NCI-H226 (cell line): ENCODE data around the gene ZFP62.
"Not testable (repeated sequence)": the region's sequence is repeated elsewhere in the genome, so short reads cannot be mapped to it uniquely, and the experiment has no call there.

Experiments
- DNase-seq: peaks from one replicate; pipeline ENCODE4 v3.0.0-alpha.2; 2015

The ZFP62 gene

DNA sequence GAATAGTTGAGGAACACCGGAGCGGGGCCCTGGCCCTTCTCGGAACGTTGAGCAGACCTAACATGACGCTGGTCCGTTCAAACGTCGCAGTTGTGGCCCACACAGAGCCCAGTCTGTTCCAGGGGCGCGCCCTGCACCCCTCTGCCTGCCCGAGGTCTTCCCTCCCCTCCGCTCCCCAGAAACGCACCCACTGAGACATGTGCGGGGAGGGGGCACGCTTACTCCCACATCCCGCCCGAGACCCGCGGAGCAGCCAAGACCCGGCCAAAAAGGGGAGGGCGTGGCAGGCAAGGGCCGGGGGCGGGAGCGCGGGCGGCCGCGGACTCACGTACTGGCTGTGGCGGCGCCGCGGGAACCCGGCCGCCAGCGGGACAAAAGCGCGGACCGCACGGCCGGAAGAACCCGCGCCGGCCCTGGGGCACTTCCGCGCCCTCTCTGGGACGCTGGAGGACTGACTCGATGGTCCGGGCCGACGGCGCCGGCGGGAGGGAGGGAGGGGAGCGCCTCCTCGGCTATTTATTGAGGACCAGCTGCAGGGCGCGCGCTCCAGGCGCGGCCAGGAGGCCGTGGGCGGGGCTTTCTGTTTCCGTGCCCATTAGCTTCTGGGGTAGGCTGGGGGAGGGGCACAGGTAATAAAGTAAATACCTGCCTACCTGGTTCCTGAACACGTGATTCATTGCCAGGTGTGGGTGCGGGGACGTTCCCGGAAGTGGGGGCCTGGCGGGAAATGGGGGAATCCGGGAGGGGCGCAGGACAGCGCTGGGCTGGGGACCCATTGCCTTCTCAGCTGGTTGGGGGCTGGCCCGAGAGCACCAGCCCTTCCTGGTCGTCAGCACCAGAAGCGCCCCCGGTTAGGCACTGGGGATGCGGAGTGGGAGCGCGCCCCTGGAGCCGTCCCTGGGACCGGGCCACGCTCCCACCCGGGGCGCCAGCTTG lies at the start of gene ZFP62:
TSS of gene ZFP62 (minus strand) at position 390 of the 936 bp plus-strand sequence. CDS start at position 333, 57 bp downstream.
- DNase-seq: peak; percentile 91

GRCh38 chr5:180910735-180911134 lies 49.7 kb upstream of the ZFP62 start:
- DNase-seq: peak; percentile 97

DNA sequence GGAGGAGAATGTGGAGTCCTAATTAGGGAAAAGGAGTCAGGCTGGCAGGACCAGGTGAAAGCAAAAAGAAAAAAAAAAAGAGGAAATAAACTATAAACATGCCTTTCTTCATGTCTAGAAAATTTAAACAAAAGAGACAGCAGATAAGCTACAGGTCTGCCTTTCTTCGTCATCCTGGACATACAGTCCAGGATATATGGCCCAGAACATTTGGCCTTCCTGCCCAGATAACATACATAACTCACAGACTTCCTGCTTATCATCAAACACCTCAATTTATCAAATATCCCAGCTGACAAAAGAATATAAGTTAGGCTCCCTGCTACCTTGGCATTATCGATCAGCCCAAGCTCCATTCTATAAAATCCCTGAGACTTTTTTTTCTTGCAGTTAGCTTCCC lies 49.1 kb upstream of the ZFP62 start:
- peak; percentile 10 for DNase-seq

DNA sequence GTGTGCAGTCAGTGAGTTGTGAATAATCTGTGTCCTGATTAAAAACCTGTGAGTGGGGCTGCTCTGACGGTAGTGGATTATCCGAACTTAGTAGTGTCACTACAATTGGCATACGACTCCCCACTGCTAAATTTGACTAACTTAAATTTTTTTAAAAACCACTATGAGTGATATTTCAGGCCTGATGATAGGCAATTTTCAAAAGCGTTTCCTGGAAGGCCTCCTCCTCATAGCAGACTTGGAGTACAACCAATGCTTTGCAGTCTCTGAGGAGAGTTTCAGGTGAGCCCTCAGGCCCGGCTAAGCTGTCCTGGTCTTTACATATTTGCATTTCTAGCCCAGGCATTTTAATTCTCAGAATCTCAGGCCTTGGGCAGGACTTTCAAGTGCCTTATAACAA lies 48.7 kb upstream of the ZFP62 start:
- DNase-seq: no peak

DNA sequence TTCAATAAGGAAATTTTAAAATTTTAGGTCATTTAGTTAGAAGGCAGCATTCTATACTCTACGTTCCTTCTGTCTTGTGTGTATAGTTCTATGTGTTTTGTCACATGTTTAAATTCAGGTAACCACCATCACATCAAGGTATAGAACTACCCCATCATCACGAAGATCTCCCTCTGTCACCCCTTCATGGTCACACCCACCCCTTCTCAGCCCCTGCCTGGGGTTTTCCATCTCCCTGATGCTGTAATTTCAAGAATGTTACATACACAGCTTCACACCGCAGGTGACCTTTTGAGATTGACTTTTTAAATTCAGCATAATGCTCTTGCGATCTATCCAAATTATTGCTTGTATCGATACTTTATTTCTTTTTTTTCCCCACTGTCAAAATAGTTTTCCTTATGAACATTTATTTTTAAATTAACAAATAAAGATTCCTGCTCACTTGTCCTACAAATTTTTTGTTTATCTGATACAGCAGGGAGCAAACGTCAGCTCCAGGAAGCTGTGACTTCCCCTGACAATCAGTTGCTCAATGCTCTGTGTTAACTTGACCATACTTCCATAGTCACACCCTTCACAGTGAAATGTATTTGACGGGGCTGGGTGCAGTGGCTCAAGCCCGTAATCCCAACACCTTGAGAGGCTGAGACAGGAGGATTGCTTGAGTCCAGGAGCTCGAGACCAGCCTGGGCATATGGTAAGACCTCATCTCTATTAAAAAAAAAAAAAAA lies 48.1 kb upstream of the ZFP62 start:
- no peak for DNase-seq

GRCh38 chr5:180908400-180908799 lies 47.3 kb upstream of the ZFP62 start:
- DNase-seq: no peak

- no peak for DNase-seq
Measured at GRCh38 chr5:180901319-180902009, 40.4 kb upstream of the ZFP62 start.

- no peak for DNase-seq
Measured at GRCh38 chr5:180900178-180900577, 39.1 kb upstream of the ZFP62 start.

DNA sequence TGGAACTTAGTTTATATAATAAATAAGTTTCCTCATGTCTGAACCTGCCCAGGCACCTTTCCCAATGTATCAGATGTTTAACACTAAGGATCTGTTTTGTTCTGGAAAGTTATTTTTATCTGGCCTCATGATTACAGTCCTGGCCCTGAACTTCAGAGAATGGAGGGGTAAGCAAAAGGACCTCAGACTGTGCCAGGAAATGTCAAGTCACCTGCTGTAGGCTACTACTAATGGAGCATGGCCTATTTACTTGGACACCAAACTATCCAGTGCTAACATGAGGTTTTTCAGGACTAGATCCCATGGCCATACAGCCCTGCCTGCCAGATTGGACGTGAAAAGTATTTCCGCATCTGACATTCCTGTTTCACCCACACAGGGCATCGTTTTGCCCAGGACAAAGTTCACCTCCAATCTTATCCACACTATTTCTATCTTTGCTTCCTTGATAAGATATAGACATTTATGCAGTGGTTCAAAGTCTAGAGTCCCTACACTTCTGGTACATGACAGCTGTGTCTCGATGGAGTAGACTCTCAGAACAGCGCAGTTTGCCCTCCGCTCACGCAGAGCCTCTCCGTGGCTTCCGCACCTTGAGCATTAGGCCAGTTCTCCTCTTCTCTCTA lies 37.7 kb upstream of the ZFP62 start, which contains the start of gene BTNL8:
TSS of gene BTNL8 (plus strand) at position 539 of the 626 bp plus-strand sequence. CDS start 152 bp downstream, outside the sequence.
- DNase-seq: no peak

GRCh38 chr5:180895330-180895729 lies 34.3 kb upstream of the ZFP62 start:
- DNase-seq: not testable (repeated sequence)

DNA sequence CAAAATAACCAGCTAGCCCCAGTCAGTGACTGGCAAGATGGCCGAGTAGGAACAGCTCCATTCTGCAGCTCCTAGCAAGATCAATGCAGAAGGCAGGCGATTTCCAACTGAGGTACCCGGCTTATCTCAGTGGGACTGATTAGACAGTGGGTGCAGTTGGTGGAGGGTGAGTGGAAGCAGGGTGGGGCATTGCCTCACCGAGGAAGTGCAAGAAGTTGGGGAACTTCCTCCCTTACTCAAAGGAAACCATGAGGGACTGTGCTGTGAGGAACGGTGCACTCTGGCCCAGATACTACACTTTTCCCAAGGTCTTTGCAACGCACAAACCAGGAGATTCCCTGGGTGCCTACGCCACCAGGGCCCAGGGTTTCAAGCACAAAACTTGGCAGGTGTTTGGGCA lies 28.3 kb upstream of the ZFP62 start:
- DNase-seq: no peak

DNA sequence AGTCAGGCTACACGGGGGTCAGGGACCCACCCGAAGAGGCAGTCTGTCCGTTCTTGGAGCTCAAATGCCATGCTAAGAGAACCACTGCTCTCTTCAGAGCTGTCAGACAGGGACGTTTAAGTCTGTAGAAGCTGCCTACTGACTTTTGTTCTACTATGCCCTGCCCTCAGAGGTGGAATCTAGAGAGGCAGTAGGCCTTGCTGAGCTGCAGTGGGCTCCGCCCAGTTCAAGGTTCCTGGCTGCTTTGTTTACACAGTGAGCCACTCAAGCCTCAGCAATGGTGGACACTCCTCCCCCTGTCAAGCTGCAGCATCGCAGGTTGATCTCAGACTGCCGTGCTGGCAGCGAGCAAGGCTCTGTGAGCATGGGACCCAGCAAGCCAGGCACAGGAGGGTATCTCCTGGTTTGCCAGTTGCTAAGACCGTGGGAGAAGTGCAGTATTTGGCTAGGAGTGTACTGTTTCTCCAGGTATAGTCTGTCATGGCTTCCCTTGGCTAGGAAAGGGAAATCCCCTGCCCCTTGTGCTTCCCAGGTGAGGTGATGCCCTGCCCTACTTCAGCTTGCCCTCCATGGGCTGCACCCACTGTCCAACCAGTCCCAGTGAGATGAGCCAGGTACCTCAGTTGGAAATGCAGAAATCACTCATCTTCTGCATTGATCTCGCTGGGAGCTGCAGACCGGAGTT lies 24.9 kb upstream of the ZFP62 start:
- not testable (repeated sequence) for DNase-seq

DNA sequence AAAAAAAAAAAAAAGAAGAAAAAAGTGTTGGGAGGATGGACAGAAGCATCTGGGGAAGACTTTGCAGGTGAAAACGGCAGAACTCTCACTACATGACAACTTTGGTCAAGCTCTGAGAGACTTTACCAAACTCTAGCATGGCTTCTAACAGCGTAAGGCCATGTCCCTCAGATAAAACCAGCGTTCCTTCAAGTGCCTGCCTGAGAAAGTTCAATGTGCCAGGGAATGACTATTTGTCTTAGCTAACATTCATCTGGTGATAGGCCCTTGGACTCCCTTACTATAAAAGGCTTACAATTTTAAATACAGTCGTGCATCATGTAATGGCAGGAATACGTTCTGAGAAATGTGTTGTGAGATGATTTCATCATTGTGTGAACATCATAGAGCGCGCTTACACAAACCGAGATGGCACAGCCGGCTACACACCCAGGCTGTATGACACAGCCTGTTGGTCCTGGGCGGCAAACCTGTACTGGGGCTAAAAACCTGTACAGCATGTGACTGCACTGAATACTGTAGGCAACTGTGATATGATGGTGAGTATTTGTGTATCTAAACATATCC lies 14.9 kb upstream of the ZFP62 start:
- DNase-seq: no peak

- no peak for DNase-seq
Measured at GRCh38 chr5:180874804-180875582, 13.9 kb upstream of the ZFP62 start.

DNA sequence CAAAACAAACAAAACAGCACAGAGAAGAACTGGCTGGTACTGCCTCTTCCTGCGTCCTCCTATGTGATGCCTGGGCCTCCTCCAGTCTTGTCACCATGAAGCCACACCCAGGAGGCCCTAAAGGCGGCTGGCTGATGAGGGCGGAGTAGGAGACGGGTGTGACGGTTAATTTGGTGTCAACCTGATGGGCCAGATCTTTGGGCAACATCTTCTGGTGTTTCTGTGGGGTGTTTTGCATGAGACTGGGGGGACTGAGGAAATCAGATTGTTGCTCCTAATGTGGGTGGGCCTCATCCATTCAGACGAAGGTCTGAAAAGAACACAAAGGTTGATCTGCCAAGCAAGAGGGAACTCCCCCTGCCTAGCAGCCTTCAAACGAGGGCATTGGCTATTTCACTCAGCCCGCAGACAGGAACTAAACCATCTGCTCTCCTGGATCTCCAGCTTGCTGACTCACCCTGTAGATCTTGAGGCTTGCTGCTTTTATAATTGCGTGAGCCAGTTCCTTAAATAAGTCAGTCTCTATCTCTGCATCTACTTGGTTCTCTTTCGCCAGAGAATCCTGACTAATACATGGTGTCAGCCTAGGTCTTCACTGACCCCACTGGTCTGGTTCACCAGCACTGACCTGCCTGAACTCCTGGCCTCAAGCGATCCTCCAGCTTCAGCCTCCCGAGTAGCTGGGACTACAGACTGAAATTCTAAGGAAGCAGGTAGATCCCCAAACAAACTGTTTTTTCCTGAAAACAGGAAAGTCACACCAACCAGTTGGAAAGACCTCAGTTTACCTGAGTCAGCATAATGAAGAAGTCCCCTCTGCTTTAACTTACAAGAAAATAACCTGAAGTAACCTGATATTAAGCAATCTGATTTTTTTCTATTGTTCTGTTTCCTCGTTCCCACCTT lies 12.8 kb upstream of the ZFP62 start:
- no peak for DNase-seq

- DNase-seq: no peak
Measured at GRCh38 chr5:180872419-180872818, 11.3 kb upstream of the ZFP62 start.

DNA sequence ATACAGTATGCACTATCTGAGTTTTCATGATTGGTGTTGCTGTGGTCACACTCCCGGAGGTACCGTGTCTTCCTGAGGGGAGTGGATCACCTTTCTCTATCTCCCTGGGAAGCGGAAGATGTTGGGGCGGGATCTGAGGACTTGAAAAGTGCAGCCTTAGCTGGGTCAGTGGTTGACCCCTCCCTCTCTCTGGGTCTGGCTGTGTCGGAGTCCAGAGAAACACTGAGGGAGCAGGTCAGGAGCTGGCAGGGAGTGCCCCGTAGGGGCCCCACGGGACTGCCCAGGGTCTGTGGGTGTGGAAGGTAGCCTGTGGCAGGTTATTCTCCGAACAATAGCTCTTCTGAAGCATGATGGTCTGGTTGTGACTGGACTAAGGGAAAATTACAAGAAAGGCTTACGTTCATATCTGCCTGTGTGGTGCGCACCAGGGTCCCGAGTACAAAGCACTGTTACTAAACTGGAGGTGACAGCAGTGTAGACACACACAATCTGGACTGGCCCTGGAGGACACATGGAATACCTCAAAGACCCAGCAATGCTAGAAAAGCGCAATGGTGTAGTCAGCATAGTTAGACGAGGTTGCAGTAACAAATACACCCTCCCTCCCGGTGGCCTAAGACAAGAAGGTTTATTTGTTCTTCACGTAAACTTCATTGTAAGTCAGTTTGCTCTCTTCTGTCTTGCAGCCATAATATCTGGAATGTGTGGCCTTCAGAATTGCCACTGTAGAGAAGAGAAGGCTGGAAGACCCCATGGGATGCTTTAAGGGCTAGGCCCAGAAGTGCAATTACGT lies 9.4 kb upstream of the ZFP62 start:
- DNase-seq: no peak

- no peak for DNase-seq
Measured at GRCh38 chr5:180869587-180869986, 8.5 kb upstream of the ZFP62 start.

- DNase-seq: peak; percentile 57
Measured at GRCh38 chr5:180868960-180869359, 7.9 kb upstream of the ZFP62 start.
